ENCODE results near the gene SCUBE1.

DNA sequence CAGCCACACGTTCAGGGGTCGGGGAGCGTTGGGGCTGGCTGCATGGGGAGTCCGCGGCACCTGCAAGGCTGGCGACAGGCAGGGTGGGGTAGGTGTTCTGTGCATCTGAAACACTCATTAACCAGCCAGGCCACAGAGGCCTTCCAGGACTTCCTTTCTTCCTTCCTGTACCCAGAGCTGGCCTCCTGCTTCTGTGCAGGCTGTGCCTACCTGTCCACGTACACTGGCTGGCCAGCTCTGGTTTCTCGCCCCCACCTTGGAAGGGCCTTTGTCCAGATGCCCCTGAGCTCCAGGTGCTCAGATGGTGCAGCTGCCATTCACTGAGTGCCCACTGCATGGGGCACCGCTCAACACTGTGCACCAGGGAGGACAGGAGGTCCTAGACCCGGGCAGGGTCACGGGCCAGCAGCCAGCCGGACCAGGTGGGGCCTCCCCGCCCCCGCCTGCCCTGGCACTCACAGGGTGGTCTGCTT, 172.1 kb downstream of the SCUBE1 start:
- no peak for TF ChIP-seq POLR2A (IDR thresholded peaks at IDR 0.05)
- TF ChIP-seq, protein P1, sequence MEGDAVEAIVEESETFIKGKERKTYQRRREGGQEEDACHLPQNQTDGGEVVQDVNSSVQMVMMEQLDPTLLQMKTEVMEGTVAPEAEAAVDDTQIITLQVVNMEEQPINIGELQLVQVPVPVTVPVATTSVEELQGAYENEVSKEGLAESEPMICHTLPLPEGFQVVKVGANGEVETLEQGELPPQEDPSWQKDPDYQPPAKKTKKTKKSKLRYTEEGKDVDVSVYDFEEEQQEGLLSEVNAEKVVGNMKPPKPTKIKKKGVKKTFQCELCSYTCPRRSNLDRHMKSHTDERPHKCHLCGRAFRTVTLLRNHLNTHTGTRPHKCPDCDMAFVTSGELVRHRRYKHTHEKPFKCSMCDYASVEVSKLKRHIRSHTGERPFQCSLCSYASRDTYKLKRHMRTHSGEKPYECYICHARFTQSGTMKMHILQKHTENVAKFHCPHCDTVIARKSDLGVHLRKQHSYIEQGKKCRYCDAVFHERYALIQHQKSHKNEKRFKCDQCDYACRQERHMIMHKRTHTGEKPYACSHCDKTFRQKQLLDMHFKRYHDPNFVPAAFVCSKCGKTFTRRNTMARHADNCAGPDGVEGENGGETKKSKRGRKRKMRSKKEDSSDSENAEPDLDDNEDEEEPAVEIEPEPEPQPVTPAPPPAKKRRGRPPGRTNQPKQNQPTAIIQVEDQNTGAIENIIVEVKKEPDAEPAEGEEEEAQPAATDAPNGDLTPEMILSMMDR (IDR thresholded peaks at IDR 0.05) = no peak
